SU-DHL-6 (cell line): ENCODE measurements around the gene TARS1.

Source experiments
- H2AFZ ChIP-seq: fragments of 200-600 bp; sonication (generic); 2 replicates; pipeline ENCODE4 v1.6.1; 2014; ENCODE audit warnings: low read depth, mild to moderate bottlenecking, moderate library complexity, mixed read lengths, antibody characterized with exemption, low read length; ENCODE audit not compliant: severe bottlenecking
- H3F3A ChIP-seq: fragments of 200-600 bp; shearing (Covaris generic); 2 replicates; pipeline ENCODE4 v1.6.0; 2016; ENCODE audit warnings: antibody characterized with exemption, mild to moderate bottlenecking; ENCODE audit not compliant: insufficient read depth
- H3K27ac ChIP-seq: fragments of 200-600 bp; sonication (generic); 2 replicates; pipeline ENCODE4 v1.5.1; 2016; ENCODE audit warnings: low read depth, mild to moderate bottlenecking, low read length, moderate library complexity, mixed read lengths
- H3K27me3 ChIP-seq: fragments of 200-600 bp; sonication (generic), shearing (Covaris generic); 2 replicates; pipeline ENCODE4 v1.6.0; 2014; ENCODE audit warnings: mild to moderate bottlenecking, low read length
- H3K36me3 ChIP-seq: fragments of 200-600 bp; sonication (generic); 2 replicates; pipeline ENCODE4 v1.6.1; 2014; ENCODE audit warnings: mild to moderate bottlenecking, low read length, mixed read lengths
- H3K4me2 ChIP-seq: fragments of 300-600, 200-600 bp; shearing (Covaris generic), sonication (generic); 2 replicates; pipeline ENCODE4 v1.6.0; 2014; ENCODE audit warnings: low read length, low read depth, mild to moderate bottlenecking; ENCODE audit not compliant: poor library complexity, severe bottlenecking
- H3K4me3 ChIP-seq: fragments of 200-600 bp; sonication (generic); 2 replicates; pipeline ENCODE4 v1.5.1; 2014; ENCODE audit warnings: antibody characterized with exemption, low read length, mild to moderate bottlenecking, mixed read lengths; ENCODE audit not compliant: insufficient read depth, poor library complexity, severe bottlenecking
- H3K79me2 ChIP-seq: fragments of 200-600 bp; sonication (generic); 2 replicates; pipeline ENCODE4 v1.6.1; 2014; ENCODE audit warnings: mild to moderate bottlenecking, low read length, moderate library complexity; ENCODE audit not compliant: insufficient read depth
- H3K9ac ChIP-seq: fragments of 200-600 bp; sonication (generic); 2 replicates; pipeline ENCODE4 v1.7.0; 2014; ENCODE audit warnings: mild to moderate bottlenecking, low read length
- H3K9me2 ChIP-seq: fragments of 200-600 bp; sonication (generic); replicated peaks from 2 replicates; pipeline ENCODE4 v1.6.1; 2014; ENCODE audit warnings: low read length; ENCODE audit not compliant: insufficient read depth
- H3K9me3 ChIP-seq: fragments of 200-600 bp; sonication (generic); 2 replicates; pipeline ENCODE4 v1.6.1; 2014; ENCODE audit warnings: low read length, mixed read lengths; ENCODE audit not compliant: insufficient read depth
- H4K20me1 ChIP-seq: fragments of 200-600 bp; sonication (generic); 2 replicates; pipeline ENCODE4 v1.6.1; 2014; ENCODE audit warnings: low read depth, mild to moderate bottlenecking, antibody characterized with exemption, low read length, moderate library complexity, mixed read lengths
- CTCF ChIP-seq: fragments of 200-600 bp; sonication (generic); IDR thresholded peaks from one replicate; pipeline ENCODE4 v1.5.1; 2017; ENCODE audit warnings: antibody characterized with exemption, mild to moderate bottlenecking, low read length, moderate library complexity; ENCODE audit not compliant: insufficient read depth, poor library complexity, severe bottlenecking
- EZH2phosphoT487 ChIP-seq: fragments of 200-600 bp; sonication (generic), shearing (Covaris generic); conservative IDR thresholded peaks from 2 replicates; pipeline ENCODE4 v1.6.1; 2018; ENCODE audit warnings: mild to moderate bottlenecking, antibody characterized with exemption, low read length, moderate library complexity, mixed read lengths

Gene TARS1

GRCh38 chr5:33440482-33441240, at the start of gene TARS1:
Gene TARS1, plus strand, starts transcription at chr5:33440965. Its CDS starts 122 bp downstream, at chr5:33441087.
- H4K20me1 ChIP-seq = peaks cover 10% of the 10 kb centered on the region; the same call in 1 of the 2 replicates
- TF ChIP-seq CTCF (no peak), EZH2phosphoT487 (no peak)
- H3K4me3 ChIP-seq = peak within 1 kb of the TSS; percentile 69
- H3K9ac ChIP-seq = peak within 1 kb of the TSS; percentile 69
- H3F3A ChIP-seq = no peaks in the 10 kb centered on the region
- no peaks in the 10 kb centered on the region for H3K9me2 ChIP-seq
- peak within 1 kb of the TSS; percentile 78 for H2AFZ ChIP-seq
- H3K79me2 ChIP-seq = peaks cover 44% of the 10 kb centered on the region
- H3K36me3 ChIP-seq = peaks cover 8% of the 10 kb centered on the region; the same call in 1 of the 2 replicates
- no peaks in the 10 kb centered on the region for H3K9me3 ChIP-seq
- H3K4me2 ChIP-seq = peak within 1 kb of the TSS; percentile 84
- no peaks in the 10 kb centered on the region for H3K27me3 ChIP-seq
- H3K27ac ChIP-seq = peak within 1 kb of the TSS; percentile 65

- Histone ChIP-seq H3K4me3 (no peak overlapping the region), H3K79me2 (no peaks in the 10 kb centered on the region), H3K4me2 (no peak overlapping the region), H3K9ac (no peak overlapping the region), H3K9me3 (no peaks in the 10 kb centered on the region), H3K36me3 (no peaks in the 10 kb centered on the region), H3K27me3 (no peaks in the 10 kb centered on the region), H3K27ac (no peak overlapping the region), H2AFZ (no peak overlapping the region), H4K20me1 (no peaks in the 10 kb centered on the region), H3K9me2 (no peaks in the 10 kb centered on the region), H3F3A (no peaks in the 10 kb centered on the region)
- TF ChIP-seq EZH2phosphoT487 (no peak), CTCF (no peak)
Observed at GRCh38 chr5:33398501-33398900, 42.3 kb upstream of the TARS1 start.

GRCh38 chr5:33400675-33401074, 40.1 kb upstream of the TARS1 start:
- TF ChIP-seq EZH2phosphoT487 = no peak
- TF ChIP-seq CTCF = no peak
- no peaks in the 10 kb centered on the region for H3K9me2 ChIP-seq
- H3K9ac ChIP-seq = no peak overlapping the region
- H2AFZ ChIP-seq = no peak overlapping the region
- H3K9me3 ChIP-seq = no peaks in the 10 kb centered on the region
- no peaks in the 10 kb centered on the region for H4K20me1 ChIP-seq
- no peaks in the 10 kb centered on the region for H3K36me3 ChIP-seq
- no peak overlapping the region for H3K4me2 ChIP-seq
- no peaks in the 10 kb centered on the region for H3K27me3 ChIP-seq
- H3F3A ChIP-seq = no peaks in the 10 kb centered on the region
- no peaks in the 10 kb centered on the region for H3K79me2 ChIP-seq
- H3K27ac ChIP-seq = no peak overlapping the region
- H3K4me3 ChIP-seq = no peak overlapping the region
